Subcutaneous adipose tissue (tissue), 4 donors: ENCODE results near the gene DEK. TPM values are rescaled to one million over a fixed set of nuclear protein-coding genes. Genes with fewer than 3 reads are reported as not detected.

ENCODE experiments used
- total RNA-seq, 4 donors: library from RNA; depleted of rRNA; stranded (reverse); fragments of >200 nt; gene quantifications; one replicate each; pipeline ENCODE4 v1.1.0, GENCODE V29; 2016
- TF ChIP-seq, protein P1 (sequence below): fragments of 450-650 bp; IDR thresholded peaks from one replicate; pipeline ENCODE4 v1.5.1; 2016; ENCODE audit warnings: low read depth, mild to moderate bottlenecking, control low read depth, antibody characterized with exemption, moderate library complexity

DEK gene
- total RNA-seq, 4 donors from 2014 or later: 89.9 to 152 (median 121) TPM

DNA sequence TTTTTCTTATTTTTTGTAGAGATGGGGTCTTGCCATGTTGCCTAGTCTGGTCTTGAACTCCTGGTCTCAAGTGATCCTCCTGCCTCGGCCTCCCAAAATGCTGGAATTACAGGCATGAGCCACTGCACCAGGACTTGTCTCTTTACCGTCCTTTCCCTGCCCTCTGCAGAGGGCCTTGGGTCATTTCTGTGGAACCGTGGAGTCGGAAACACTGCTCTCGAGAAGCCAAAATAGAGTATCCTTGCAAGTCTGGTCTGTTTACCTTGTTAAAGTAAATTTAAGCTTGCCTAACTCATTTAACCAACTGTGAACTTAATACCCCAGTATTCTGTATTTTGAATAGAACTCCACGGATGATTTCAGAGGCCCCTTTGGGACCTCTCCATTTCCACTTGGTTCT is 57.7 kb downstream of the DEK start:
- TF ChIP-seq, protein P1, sequence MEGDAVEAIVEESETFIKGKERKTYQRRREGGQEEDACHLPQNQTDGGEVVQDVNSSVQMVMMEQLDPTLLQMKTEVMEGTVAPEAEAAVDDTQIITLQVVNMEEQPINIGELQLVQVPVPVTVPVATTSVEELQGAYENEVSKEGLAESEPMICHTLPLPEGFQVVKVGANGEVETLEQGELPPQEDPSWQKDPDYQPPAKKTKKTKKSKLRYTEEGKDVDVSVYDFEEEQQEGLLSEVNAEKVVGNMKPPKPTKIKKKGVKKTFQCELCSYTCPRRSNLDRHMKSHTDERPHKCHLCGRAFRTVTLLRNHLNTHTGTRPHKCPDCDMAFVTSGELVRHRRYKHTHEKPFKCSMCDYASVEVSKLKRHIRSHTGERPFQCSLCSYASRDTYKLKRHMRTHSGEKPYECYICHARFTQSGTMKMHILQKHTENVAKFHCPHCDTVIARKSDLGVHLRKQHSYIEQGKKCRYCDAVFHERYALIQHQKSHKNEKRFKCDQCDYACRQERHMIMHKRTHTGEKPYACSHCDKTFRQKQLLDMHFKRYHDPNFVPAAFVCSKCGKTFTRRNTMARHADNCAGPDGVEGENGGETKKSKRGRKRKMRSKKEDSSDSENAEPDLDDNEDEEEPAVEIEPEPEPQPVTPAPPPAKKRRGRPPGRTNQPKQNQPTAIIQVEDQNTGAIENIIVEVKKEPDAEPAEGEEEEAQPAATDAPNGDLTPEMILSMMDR: no peak

DNA sequence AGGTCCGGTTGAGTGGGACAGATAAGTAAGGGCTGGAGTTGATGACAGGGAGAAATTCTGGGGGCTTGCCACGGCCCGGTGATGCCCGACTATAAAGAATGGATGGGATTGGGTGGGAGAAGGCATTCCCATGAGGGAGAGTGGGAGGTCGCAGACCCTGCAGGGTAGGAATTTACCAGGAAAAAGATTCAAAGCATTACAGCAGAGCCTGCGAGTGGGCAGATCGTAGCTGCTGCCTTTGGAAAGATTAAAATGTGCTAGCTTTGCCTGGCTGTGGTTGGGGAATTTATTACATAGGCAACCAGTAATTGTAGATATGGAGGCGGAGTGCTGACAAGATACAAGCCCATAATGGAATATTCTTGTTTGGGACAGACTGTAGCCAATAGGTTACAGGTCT is 59.6 kb downstream of the DEK start:
- TF ChIP-seq, protein P1: no peak

DNA sequence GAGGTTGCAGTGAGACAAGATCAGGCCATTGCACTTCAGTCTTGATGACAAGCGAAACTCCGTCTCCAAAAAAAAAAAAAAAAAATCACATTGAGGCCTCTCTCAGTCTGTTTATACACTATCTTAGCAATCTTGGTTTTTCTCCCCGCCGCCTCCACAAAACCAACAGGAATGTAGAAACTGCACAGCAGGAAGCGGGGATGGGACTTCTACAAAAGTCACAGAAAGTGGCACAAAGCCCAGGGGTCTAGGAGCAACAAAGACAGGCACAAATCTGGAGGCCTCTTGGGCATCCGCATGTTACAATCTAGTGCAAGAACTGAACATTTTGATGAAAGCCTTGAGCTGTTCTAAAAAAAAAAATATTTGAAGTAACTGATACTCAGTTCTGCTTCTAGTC is 60.5 kb downstream of the DEK start:
- TF ChIP-seq, protein P1: no peak

DNA sequence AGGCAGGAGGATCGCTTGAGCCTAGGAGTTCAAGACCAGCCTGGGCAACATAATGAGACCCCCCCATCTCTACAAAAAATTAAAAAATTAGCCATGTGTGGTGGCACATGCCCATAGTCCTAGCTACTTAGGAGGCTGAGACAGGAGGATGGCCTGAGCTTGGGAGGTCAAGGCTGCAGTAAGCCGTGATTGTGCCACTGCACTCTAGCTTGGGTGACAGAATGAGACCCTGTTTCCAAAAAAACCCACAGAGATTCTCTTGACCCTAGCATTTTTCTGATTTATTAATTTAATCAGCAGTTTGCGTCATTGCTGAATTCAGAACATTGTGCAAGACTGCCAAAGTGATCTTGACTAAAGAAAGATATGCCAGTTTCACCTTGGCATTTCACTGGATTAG is 72.3 kb downstream of the DEK start:
- TF ChIP-seq, protein P1: no peak

DNA sequence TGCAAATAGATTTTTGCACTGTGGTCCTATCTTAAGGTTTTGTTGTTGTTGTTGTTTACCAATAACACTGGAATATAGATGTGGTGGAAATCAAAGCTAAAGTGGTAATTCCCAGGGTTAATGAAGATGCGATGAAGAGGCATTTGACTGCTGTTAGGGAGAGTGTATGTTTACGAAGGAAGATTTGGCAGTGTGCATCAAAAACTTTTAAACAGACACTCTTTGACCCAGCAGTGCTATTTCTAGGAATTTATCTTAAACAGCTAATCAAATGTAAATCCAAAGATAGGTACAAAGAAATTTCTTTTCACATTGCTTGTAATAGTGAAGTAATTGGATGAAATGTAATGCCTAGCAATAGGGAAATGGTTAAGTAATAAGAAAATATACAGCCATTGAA is 75.1 kb downstream of the DEK start:
- TF ChIP-seq, protein P1: no peak

DNA sequence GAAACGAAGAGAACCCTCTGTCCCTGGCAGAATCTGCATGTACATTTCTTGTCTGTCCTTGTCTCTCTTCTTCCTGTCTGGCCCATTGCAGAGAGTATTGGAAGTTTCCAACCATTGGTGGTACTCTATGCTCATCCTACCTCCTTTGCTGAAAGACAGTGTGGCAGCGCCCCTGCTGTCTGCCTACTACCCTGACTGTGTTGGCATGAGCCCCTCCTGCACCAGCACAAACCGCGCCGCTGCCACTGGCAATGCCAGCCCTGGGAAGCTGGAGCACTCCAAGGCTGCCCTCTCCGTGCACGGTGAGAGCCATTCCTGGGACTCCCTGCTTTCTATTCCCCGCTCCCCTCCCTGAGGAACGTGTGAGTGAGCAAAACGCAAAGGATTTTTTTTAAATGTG is 76.6 kb downstream of the DEK start:
- TF ChIP-seq, protein P1: no peak

DNA sequence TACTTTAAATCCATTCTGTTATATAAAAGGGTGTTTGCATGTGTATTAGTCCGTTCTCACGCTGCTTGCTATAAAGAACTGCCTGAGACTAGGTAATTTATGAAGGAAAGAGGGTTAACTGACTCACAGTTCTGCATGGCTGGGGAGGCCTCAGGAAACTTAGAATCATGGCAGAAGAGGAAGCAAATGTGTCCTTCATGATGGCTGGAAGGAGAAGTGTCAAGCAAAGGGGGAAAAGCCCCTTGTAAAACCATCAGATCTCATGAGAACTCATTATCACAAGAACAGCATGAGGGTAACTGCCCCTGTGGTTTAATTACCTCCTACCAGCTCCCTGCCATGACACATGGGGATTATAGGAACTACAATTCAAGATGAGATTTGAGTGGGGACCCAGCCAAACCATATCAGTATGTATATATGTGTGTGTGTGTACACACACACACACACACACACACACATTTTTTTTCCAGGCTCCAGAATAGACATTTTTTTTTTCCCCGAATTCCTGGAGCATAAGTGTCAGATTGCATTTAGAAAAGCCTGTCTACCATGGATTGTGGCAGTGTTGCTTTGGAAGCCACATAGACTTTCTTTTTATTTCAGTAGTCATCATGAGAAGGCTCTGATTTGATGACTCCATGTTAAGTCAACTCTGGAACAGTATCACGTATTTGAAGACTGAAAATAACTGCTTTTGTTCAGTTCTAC is 77.6 kb downstream of the DEK start:
- TF ChIP-seq, protein P1: no peak
